Rectal smooth muscle tissue (tissue), 1 donor: ENCODE results near the gene LINGO4.

Source experiments
- H3K27ac ChIP-seq: one replicate; pipeline ENCODE4 v1.7.0; 2013; ENCODE audit warnings: low read depth, low read length, inconsistent platforms
- H3K27me3 ChIP-seq: one replicate; pipeline ENCODE4 v1.7.0; 2013; ENCODE audit warnings: low read length; ENCODE audit not compliant: control insufficient read depth, insufficient read depth
- H3K36me3 ChIP-seq: one replicate; pipeline ENCODE4 v1.7.0; 2013; ENCODE audit warnings: low read length; ENCODE audit not compliant: control insufficient read depth, insufficient read depth
- H3K4me1 ChIP-seq: one replicate; pipeline ENCODE4 v1.7.0; 2013; ENCODE audit warnings: low read length; ENCODE audit not compliant: control insufficient read depth, insufficient read depth
- H3K4me3 ChIP-seq: one replicate; pipeline ENCODE4 v1.7.0; 2013; ENCODE audit warnings: low read length
- H3K9ac ChIP-seq: one replicate; pipeline ENCODE4 v1.7.0; 2013; ENCODE audit warnings: low read length

Gene LINGO4

DNA sequence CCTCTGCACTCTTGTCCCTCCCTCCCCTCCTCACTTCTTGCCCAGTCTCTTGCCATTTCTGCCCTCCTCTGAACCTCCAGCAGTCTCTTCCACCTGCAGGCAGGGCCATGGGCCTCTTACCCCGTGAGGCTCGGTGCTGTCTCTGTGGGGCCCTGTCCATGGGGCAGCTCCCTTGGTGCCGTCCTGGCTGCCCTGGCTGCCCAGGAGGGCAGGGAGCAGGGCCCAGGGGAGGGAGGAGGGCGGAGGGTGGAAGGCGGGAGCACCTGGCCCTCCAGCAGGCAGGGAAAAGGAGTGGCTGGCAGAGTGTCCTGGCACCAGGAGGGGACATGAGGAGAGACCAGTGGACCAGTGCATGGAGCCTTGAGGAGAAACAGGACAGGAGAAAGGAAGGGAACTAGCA lies 26.4 kb upstream of the LINGO4 start, which contains the start of gene RORC:
RORC (minus strand) TSS at position 198 of the 400 bp plus-strand sequence; CDS start at position 160, 38 bp downstream.
- Histone ChIP-seq H3K36me3 (no peaks in the 10 kb centered on the region), H3K4me3 (peak within 1 kb of the TSS; percentile 45), H3K27ac (no peak within 1 kb of the TSS), H3K4me1 (no peaks in the 10 kb centered on the region), H3K27me3 (peaks cover 3% of the 10 kb centered on the region), H3K9ac (peak within 1 kb of the TSS; percentile 12)

DNA sequence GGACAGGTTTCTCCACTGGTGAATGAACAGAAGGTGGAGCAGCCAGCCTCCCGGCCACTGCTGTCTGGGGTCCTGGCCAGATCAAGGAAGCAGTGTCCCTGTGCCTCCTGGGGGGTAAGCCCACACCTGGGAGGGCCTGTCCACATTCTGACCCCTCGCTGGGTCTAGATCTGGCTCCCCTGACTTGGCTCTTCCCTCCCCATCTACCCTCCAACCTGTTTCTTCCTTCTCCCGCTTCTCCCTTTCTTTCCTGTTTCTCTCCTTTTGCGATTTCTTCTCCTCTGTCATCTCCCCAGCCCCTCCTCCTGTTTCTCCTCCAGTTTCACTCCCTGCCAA lies 26.0 kb upstream of the LINGO4 start:
- Histone ChIP-seq H3K27ac (no peak overlapping the region), H3K4me1 (no peaks in the 10 kb centered on the region), H3K9ac (peak overlapping the region; percentile 12), H3K4me3 (peak overlapping the region; percentile 45), H3K36me3 (no peaks in the 10 kb centered on the region), H3K27me3 (peaks cover 3% of the 10 kb centered on the region)

DNA sequence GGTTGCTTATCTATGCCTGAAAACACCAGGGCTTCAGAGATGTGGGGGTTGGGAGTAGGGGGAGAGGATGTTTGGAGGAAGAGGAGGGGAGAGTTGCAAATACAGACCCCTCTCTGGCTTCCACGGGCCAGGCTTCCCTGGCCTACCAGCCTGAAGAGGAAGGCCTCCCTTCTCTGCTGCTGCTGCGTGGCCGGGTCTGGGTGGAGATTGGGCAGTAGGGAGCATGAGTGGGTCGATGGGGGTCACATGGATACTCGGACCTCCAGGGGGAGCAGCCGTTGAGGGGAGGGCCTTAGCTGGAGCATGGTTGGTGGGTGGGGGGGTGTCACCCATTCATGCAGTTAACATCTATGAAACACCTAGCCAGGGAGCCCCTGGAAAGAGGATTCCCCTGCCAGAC lies 24.8 kb upstream of the LINGO4 start:
- H3K9ac ChIP-seq: no peak overlapping the region
- no peaks in the 10 kb centered on the region for H3K4me1 ChIP-seq
- no peak overlapping the region for H3K4me3 ChIP-seq
- H3K36me3 ChIP-seq: no peaks in the 10 kb centered on the region
- H3K27ac ChIP-seq: no peak overlapping the region
- peaks cover 3% of the 10 kb centered on the region for H3K27me3 ChIP-seq

DNA sequence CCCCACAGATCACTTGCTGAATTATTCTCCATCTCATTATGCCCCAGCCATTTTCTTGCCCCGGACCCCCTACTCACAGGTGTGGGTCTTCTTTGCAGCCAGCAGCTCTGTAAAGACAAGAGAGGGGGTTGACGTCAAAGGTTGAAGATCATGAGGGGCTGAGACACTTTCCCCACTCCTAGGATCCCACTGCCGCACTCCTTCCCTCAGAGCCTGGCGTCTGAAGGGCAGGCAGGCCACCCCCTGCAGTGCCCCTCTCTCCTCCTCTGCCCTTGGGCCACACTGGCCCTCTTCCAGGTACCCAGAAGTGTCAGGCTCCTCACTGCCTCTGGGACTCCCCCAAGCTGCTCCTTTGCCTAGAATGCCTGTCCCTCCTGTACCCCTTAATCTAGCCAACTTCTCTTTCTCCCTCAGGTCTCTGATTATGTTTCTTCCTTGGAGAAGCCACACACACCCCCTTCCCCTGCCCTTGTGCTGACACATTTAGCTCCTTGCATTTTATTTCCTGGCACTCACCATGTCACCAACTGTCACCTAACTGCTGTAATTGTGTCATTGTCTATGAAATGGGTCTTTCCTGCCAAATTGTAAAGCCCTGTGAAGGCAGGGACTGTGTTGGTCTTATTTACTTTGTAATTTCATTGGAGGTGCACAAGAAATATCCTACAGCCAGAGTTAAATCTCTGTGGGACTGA lies 24.3 kb upstream of the LINGO4 start:
- Histone ChIP-seq H3K4me3 (no peak overlapping the region), H3K4me1 (no peaks in the 10 kb centered on the region), H3K36me3 (no peaks in the 10 kb centered on the region), H3K9ac (no peak overlapping the region), H3K27ac (no peak overlapping the region), H3K27me3 (peaks cover 3% of the 10 kb centered on the region)

DNA sequence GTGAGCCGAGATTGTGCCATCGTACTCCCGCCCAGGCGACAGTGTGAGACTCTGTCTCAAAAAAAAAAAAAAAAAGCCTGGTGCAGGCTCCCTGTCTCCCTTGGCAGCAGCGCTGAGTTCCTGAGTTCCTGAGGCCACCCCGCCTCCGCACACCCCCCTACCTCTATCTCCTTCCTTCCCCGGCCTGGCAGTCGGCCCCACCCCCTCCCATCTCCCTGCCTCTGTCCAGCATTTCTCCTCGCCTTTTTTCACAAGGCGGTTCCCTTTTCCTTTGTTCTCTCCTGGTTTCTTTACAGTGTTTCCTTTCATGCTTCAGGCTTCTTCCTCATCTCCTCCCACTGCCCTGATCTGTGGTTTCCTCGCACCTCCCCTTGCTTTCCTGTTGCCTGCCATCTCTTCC lies 23.7 kb upstream of the LINGO4 start:
- Histone ChIP-seq H3K36me3 (no peaks in the 10 kb centered on the region), H3K27ac (no peak overlapping the region), H3K9ac (no peak overlapping the region), H3K4me3 (no peak overlapping the region), H3K4me1 (no peaks in the 10 kb centered on the region), H3K27me3 (peaks cover 3% of the 10 kb centered on the region)

DNA sequence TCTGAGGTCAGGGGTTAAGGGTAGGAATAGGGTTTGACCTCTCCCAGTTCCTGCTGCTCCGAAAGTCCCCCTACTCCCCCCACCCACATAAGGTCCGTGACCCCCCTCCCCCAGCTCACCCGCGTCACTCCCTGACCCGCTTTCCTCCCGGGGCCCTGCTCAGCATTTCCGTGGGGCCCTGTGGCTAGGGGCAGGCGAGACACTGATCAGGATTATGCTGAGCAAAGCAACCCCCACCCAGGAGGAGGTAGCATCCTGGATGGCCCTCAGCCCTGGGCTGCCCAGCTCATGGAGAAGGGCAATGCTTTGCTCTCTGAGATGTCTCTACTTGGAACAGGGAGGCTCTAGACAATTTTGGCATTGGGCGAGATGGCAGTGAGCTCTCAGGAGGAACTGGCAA lies 22.6 kb upstream of the LINGO4 start:
- H3K9ac ChIP-seq: no peak overlapping the region
- peaks cover 3% of the 10 kb centered on the region for H3K27me3 ChIP-seq
- no peak overlapping the region for H3K4me3 ChIP-seq
- no peak overlapping the region for H3K27ac ChIP-seq
- no peaks in the 10 kb centered on the region for H3K36me3 ChIP-seq
- no peaks in the 10 kb centered on the region for H3K4me1 ChIP-seq

DNA sequence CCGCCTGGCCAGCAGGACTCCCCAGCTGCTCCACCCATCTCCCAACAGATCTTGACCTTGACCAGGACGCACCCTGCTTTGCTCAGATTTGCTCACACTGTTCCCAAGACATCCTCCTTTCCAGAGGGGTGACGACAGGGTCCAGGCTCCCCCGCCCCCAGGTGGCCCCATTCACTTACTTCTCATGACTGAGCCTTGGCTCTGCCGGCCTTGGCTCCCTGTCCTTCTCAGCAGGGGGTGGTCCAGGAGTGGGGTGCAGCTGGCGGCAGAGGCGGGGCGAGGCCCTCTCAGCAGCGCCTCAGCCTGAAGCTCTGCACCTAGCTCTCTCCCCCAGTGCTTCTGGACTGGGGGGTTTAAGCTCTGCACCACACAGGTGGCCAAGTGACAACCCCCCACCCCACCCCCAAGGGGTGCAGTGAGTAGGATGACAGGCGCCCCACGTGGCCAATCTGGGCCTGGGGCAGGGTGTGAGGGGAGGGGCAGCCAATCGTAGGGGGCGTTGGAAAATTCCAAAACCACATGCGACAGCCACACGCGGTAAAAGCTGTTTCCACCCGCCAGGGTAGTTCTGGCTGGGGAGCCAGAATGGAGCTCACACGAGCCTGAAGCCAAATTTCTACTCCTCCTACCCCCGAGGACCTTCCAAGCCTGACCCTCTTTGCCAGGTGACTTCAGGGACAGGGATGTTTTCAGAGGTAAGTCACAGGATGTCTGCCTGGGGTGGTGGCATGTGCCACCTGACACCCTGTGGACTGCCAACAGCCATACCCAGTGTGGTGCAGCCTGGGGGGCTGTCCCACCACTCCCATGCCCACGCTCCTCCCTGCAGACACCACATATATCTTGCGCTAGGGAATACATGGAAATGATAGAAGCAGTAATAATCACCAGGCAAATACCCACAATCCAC lies 20.8 kb upstream of the LINGO4 start:
- H3K36me3 ChIP-seq: no peaks in the 10 kb centered on the region
- no peak overlapping the region for H3K27ac ChIP-seq
- H3K4me3 ChIP-seq: no peak overlapping the region
- H3K27me3 ChIP-seq: no peaks in the 10 kb centered on the region
- H3K4me1 ChIP-seq: no peaks in the 10 kb centered on the region
- no peak overlapping the region for H3K9ac ChIP-seq

DNA sequence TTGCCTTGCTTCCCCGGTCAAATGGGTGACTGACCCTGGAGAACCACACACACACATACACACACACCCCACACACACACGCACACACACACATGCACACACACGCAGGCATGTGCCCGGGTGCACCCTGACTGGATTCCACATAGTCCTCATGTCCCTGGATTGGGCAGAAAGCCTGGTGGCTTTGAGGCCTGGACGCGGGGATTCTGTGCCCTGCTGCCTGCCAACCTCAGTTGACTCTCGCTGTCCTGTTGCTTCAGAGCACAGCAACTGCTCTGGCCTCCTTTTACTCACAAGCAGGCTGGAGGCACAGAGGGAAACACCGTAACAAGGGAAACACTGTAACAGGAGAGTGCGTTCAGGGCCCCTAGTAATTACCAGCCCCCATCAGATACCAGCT lies 20.0 kb upstream of the LINGO4 start:
- no peak overlapping the region for H3K9ac ChIP-seq
- H3K36me3 ChIP-seq: no peaks in the 10 kb centered on the region
- no peak overlapping the region for H3K4me3 ChIP-seq
- H3K27ac ChIP-seq: no peak overlapping the region
- H3K4me1 ChIP-seq: no peaks in the 10 kb centered on the region
- H3K27me3 ChIP-seq: no peaks in the 10 kb centered on the region

DNA sequence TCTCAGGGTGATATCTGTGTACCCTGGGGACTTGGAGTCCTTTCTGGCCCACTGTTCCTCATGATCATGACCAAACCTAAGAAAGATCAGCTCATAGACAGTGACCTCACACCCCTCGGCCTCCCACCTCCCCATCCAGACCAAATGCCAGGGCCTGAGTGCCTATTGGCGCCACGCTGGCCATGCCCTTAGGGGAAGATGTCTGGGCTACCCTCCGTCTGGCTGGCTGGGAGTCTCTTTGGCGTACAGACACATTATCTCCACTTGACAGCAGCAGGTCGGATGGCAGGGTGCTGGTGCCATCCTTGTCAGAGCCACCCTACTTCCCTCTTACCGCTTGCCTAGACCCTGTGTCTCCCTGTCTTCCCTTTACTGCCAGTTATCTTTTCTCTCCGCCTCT lies 18.0 kb upstream of the LINGO4 start:
- Histone ChIP-seq H3K9ac (no peak overlapping the region), H3K4me3 (no peak overlapping the region), H3K27me3 (no peaks in the 10 kb centered on the region), H3K4me1 (no peaks in the 10 kb centered on the region), H3K36me3 (no peaks in the 10 kb centered on the region), H3K27ac (no peak overlapping the region)

DNA sequence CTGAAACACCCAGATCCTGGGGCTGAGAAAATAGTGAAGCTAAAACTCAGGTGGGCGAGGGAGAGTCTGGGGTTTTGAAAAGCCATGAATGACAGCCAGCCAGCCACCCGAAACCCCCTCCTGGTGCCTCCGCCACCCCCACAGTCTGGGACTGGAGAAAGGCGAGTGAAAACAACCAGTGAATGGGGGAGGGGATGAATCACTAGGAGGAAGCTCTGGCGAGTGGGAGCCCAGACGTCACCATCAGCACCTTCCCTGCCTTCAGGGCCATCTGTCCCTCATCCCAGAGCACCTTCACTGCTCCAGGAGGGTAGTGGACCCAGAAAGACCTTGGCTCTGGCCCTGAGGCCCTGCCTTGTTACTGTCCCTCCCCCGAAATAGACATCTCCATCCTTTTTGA lies 17.2 kb upstream of the LINGO4 start:
- Histone ChIP-seq H3K27ac (no peak overlapping the region), H3K9ac (no peak overlapping the region)

DNA sequence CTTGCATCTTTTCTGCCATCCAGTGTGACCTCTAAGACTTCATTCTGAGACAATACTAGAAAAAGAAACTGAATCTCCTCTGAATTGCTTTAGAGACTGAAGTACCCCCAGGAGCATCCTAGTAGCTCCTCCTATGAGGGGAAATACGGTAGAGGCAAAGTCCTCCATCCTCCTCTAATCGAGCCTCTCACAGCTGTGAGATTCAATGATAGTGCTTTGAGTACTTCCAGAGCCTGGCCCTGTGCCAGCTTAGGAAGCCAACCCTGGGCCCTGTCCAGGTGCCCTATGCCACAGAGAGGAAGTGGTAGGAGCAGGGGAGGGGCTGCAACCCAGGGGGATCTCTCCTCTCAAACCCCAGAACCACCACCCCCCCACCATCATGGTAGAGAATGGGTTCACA lies 15.7 kb upstream of the LINGO4 start:
- Histone ChIP-seq H3K9ac (no peak overlapping the region), H3K4me3 (no peak overlapping the region), H3K4me1 (no peaks in the 10 kb centered on the region), H3K27me3 (no peaks in the 10 kb centered on the region), H3K27ac (no peak overlapping the region), H3K36me3 (no peaks in the 10 kb centered on the region)

More for the DNA sequence above, 17.2 kb upstream of the LINGO4 start:
- H3K27me3 ChIP-seq: no peaks in the 10 kb centered on the region
- H3K4me1 ChIP-seq: no peaks in the 10 kb centered on the region
- H3K4me3 ChIP-seq: no peak overlapping the region
- no peaks in the 10 kb centered on the region for H3K36me3 ChIP-seq

DNA sequence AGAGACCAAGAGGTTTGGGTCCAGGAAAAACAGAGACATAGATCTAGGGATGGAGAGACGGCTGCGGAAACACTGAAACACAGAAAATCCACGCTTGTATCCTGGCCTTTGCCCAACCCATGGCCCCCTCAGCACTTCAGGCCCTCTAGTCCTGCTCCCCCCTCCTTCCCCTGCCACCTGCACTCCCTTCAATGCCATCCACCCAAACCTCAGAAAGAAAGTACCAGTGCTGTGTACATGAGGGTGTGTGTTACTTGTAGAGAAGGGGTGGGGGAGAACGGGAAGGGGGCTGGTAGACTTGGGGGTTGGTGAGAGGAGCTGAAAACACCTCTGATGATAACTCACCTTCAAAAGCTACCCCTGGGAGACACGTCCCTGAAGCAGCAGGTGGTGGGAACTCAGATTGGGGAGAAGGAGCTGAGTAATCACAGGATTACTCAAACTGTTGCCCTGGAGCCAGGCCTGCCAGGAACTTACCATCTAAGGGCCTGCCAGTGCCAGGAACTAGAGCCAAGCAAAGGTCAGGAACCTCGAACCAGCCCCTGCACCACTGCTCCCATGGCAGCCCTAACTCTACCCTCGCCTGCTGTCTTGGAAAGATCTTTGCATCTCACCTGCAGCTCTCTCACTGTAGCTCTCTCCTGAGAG lies 14.9 kb upstream of the LINGO4 start:
- Histone ChIP-seq H3K9ac (no peak overlapping the region), H3K36me3 (no peaks in the 10 kb centered on the region), H3K4me1 (no peaks in the 10 kb centered on the region), H3K27ac (no peak overlapping the region), H3K27me3 (no peaks in the 10 kb centered on the region), H3K4me3 (no peak overlapping the region)
